Measurements from ENCODE around the gene ASXL3. TPM values are rescaled to one million over a fixed set of nuclear protein-coding genes. Genes with fewer than 3 reads are reported as not detected.

ASXL3 gene
- total RNA-seq, 4 donors from 2014 or later = 8.3 to 25.3 (median 20.3) TPM

DNA sequence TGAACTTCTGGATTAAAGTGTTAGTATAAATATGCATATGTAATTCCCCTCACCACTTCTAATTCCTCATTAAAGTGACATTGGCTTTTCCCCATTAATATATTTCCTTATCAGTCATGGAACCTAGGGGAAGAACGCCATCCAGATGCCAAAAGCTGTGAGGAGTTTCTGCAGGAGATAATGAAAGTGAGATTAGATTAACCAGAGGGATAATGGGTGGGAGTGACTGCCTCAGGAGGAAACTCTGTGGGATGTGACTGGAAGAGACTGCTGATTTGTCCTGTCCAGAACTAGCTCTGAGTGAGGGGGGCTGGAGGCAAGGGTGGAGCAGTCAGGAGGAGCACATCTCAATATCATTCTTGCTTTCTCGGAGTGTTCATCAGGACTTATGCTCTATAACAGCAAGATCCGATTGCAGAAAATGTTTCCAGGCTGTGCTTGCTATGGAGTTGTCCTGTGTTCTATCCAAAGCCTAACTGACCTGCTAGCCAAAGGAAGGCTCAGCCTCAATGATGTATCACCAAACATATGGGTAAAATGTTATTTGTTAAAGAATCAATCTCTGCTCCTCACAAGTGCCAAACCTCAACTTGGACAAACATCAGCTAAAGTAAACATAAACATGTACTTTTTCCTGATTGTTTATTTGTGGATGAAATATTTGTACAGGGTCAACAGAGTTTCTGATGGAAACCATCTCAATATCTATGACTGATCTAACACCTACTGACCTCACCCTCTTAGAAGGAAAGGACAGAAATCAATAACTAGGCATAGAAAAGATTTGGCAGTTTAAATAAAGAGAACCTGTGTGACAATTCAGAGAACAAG is 118.5 kb downstream of the ASXL3 start:
- Histone ChIP-seq H3K9me3 (no peaks in the 10 kb centered on the region), H3K27me3 (no peaks in the 10 kb centered on the region), H3K36me3 (no peaks in the 10 kb centered on the region), H3K27ac (no peak overlapping the region), H3K4me3 (replicated peaks in 1 of 3) (no peak overlapping the region), H3K4me1 (no peaks in the 10 kb centered on the region)
- WGBS, 2 donors = 90% methylated on average over 3 of the region's 3 CpGs
- no peak for DNase-seq
- intact Hi-C loops (cut with DNase I) = no loop called here
- TF ChIP-seq, protein P1, sequence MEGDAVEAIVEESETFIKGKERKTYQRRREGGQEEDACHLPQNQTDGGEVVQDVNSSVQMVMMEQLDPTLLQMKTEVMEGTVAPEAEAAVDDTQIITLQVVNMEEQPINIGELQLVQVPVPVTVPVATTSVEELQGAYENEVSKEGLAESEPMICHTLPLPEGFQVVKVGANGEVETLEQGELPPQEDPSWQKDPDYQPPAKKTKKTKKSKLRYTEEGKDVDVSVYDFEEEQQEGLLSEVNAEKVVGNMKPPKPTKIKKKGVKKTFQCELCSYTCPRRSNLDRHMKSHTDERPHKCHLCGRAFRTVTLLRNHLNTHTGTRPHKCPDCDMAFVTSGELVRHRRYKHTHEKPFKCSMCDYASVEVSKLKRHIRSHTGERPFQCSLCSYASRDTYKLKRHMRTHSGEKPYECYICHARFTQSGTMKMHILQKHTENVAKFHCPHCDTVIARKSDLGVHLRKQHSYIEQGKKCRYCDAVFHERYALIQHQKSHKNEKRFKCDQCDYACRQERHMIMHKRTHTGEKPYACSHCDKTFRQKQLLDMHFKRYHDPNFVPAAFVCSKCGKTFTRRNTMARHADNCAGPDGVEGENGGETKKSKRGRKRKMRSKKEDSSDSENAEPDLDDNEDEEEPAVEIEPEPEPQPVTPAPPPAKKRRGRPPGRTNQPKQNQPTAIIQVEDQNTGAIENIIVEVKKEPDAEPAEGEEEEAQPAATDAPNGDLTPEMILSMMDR (IDR thresholded peaks at IDR 0.05) = no peak
- TF ChIP-seq POLR2A (IDR thresholded peaks at IDR 0.05) = no peak

DNA sequence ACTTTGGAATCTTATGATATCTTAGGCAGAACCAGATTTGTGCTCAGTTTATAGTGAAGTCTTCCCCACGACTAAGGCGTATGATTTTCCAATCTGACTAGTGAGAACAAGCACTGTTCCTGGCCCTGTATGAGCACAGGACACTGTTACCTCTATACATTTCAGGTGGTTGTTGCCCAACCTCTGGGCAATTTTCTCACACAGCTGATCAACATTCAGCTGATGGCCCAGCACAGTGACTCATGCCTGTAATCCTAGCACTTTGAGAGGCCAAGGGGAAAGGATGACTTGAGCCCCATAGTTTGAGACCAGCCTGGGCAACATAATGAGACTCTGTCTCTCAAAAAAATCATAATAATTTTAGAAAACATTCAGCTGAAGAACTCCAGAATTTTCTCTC is 119.5 kb downstream of the ASXL3 start:
- H3K4me3 ChIP-seq (replicated peaks in 1 of 3) = no peak overlapping the region
- WGBS, 2 donors = 47% methylated on average over 2 of the region's 2 CpGs
- no peaks in the 10 kb centered on the region for H3K27me3 ChIP-seq
- no peak for DNase-seq
- no peaks in the 10 kb centered on the region for H3K4me1 ChIP-seq
- no peak overlapping the region for H3K27ac ChIP-seq
- TF ChIP-seq, protein P1 (IDR thresholded peaks at IDR 0.05) = no peak
- no peak for TF ChIP-seq POLR2A (IDR thresholded peaks at IDR 0.05)
- H3K36me3 ChIP-seq = no peaks in the 10 kb centered on the region
- H3K9me3 ChIP-seq = no peaks in the 10 kb centered on the region
- intact Hi-C loops (cut with DNase I) = no loop called here

DNA sequence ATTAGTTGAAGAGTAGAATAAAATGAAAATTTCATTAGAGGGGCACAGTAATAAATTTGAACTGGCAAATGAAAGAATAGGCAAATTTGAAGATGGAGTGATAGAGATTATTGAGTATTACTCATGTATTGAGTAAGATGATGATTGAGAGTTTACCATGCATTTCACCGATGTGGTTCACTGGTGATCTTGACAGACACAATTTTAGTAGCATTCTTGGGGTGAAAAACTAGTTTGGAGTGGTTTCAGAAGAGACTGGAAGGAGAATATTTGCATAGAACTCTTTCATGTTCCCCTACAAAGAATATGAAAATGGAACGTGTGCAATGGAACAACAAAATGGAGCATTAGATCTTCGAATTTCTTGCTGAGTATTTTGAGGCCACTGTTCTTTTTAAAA is 121.4 kb downstream of the ASXL3 start:
- DNase-seq = no peak
- no peaks in the 10 kb centered on the region for H3K27me3 ChIP-seq
- no peak overlapping the region for H3K27ac ChIP-seq
- no peaks in the 10 kb centered on the region for H3K36me3 ChIP-seq
- TF ChIP-seq POLR2A (IDR thresholded peaks at IDR 0.05) = no peak
- TF ChIP-seq, protein P1 (IDR thresholded peaks at IDR 0.05) = no peak
- intact Hi-C loops (cut with DNase I) = no loop called here
- WGBS, 2 donors = 74 to 89% methylated on average over 3 of the region's 3 CpGs
- no peak overlapping the region for H3K4me3 ChIP-seq (replicated peaks in 1 of 3)
- H3K9me3 ChIP-seq = no peaks in the 10 kb centered on the region
- no peaks in the 10 kb centered on the region for H3K4me1 ChIP-seq

DNA sequence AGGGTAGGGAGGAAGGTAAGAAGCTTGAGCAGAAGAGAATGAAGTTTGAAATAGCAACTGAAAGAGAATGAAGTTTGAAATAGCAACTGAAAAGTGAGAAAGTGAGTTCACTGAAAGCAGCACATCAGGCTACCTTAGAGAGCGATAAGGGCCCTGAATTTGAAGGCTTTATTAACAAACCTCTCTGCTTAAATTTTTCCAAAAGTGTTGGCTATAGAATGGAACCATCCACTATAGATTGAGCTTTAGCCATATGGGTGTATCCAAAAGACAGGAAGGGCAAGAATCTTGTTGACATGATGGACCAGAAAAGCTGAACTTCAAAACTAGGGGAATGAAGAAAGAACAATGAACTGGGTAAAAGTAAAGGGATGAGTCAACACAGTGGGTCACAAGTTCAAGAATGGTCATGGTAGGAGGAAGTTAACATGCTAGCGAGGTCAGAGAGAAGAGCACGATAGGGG is 122.5 kb downstream of the ASXL3 start:
- TF ChIP-seq, protein P1 (IDR thresholded peaks at IDR 0.05) = no peak
- no peak for TF ChIP-seq POLR2A (IDR thresholded peaks at IDR 0.05)
- no peak overlapping the region for H3K27ac ChIP-seq
- no peaks in the 10 kb centered on the region for H3K27me3 ChIP-seq
- 95 to 96% methylated on average over 3 of the region's 3 CpGs for WGBS, 2 donors
- no peaks in the 10 kb centered on the region for H3K9me3 ChIP-seq
- DNase-seq = no peak
- H3K36me3 ChIP-seq = no peaks in the 10 kb centered on the region
- H3K4me1 ChIP-seq = no peaks in the 10 kb centered on the region
- intact Hi-C loops (cut with DNase I) = no loop called here
- H3K4me3 ChIP-seq (replicated peaks in 1 of 3) = no peak overlapping the region

DNA sequence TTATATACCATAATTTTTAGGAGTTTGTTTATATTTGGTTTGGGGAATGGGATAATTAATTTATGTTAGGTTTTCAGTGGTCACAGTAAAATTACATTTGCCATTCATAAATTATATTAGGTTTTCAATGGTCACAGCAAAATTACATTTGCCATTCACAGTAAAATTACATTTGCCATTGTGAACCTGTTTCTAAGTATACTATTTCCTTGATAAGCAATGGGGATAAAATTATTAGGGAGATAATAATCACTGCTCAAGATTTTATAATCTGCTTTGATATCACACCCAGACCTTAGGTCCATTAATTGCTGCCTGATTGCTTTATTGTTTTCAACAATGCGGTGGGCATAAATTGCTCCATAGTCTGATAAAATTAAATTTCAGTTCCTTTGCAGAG is 124.6 kb downstream of the ASXL3 start:
- no peak for TF ChIP-seq POLR2A (IDR thresholded peaks at IDR 0.05)
- TF ChIP-seq, protein P1 (IDR thresholded peaks at IDR 0.05) = no peak
- no peaks in the 10 kb centered on the region for H3K4me1 ChIP-seq
- no peak for DNase-seq
- H3K9me3 ChIP-seq = no peaks in the 10 kb centered on the region
- H3K27me3 ChIP-seq = no peaks in the 10 kb centered on the region
- intact Hi-C loops (cut with DNase I) = no loop called here
- H3K36me3 ChIP-seq = no peaks in the 10 kb centered on the region
- H3K4me3 ChIP-seq (replicated peaks in 1 of 3) = no peak overlapping the region
- WGBS, 2 donors = 94 to 98% methylated on average over 1 of the region's 1 CpG
- H3K27ac ChIP-seq = no peak overlapping the region

Measured in thyroid gland (tissue), 4 donors.